ENCODE results near the gene FN3KRP.

Gene FN3KRP

DNA sequence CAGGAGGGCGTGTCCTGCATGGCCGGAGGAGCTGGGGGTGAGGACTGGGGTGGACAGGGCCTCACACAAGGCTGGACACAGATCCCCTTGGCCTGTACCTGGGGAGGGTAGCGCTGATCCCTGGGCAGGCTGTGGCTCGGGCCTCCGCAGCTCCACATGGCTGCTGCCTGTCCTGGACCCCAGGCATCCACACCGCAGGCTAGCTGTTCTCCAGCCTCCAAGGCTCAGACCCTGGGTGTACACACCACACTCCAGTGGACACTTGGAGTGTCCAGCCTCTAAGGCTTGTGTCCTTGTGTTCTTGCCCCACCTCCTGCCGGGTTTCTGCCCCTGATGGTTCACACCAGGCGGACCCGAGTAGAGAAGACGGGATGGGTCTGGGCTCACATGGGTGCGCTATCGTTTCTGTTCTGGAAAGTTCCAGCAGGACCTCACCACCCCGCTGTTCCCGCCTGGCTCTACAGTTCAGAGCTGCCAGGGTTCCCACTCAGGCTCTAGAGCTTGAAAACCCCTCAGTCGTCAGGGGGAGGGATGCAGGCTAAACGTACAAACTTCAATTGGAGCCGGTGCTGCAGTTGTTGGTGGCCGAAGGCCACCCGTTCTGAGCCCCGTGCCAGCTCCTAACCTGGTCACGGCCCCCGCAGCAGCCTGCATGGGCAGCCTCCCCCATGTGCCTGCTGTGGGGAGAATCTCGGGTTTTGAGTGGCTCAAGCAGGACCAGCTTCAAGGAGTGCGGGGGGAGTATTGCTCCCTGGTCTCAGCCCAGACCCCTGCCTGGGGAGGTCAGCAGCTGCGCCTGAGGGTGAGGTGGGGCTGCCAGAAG, 6.6 kb upstream of the FN3KRP start:
- no peak overlapping the region for H3K4me3 Mint-ChIP-seq

DNA sequence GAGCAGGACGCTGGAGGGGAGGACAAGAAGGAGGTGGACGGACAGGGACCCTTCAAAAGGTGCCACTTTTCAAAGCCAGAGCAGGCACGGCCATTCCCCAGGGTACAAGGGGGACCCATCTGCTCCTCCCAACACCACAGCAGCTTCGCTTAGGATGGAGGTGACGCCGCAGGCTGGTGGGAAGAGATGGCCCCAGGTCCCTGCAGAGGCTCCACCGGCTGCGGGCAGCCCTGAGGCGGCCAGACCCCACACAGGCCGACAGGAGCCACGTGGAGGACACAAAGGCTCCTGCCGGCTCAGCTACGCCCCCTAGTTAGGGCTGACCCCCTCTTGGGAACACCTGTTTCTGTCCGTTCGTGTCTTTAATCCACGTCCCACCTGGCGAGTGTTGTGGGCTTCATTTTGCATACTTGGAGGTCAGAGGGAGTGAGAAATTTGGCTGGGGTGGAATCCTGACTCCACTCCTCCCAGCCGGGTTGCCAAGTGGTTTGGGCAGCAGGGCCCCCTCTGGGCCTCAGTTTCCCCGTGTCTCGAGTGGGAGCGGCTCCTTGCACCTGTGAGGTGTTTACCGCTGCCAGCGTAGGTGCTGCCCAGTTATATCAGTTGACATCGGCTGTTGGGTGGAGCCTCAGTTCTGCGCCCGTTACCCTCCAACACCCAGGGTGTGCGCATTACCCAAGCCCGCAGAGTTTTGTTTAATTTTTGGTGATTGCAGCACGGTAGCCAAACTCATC, 5.8 kb upstream of the FN3KRP start:
- peaks cover 7% of the 10 kb centered on the region for H3K4me1 Mint-ChIP-seq
- H3K27ac Mint-ChIP-seq = no peak overlapping the region
- H3K27me3 Mint-ChIP-seq = peaks cover 7% of the 10 kb centered on the region
- no peaks in the 10 kb centered on the region for H3K9me3 Mint-ChIP-seq
- H3K4me3 Mint-ChIP-seq = no peak overlapping the region
- H3K36me3 Mint-ChIP-seq = no peaks in the 10 kb centered on the region
- ATAC-seq (ENCODE audit: low read depth) (no peak), DNase-seq (ENCODE audit: low spot score in 2 of 2) (no peak)

More for the DNA sequence above, 6.6 kb upstream of the FN3KRP start:
- DNase-seq (ENCODE audit: low spot score in 2 of 2) (no peak), ATAC-seq (ENCODE audit: low read depth) (no peak)
- Mint-ChIP-seq H3K27ac (no peak overlapping the region), H3K36me3 (no peaks in the 10 kb centered on the region), H3K9me3 (no peaks in the 10 kb centered on the region), H3K27me3 (peaks cover 7% of the 10 kb centered on the region), H3K4me1 (peaks cover 7% of the 10 kb centered on the region)

GRCh38 chr17:82713071-82713723, 3.3 kb upstream of the FN3KRP start:
- Mint-ChIP-seq H3K4me3 (no peak overlapping the region), H3K9me3 (no peaks in the 10 kb centered on the region), H3K4me1 (peaks cover 10% of the 10 kb centered on the region), H3K27me3 (peaks cover 6% of the 10 kb centered on the region), H3K36me3 (peaks cover 3% of the 10 kb centered on the region), H3K27ac (no peak overlapping the region)
- ATAC-seq (ENCODE audit: low read depth) (no peak), DNase-seq (ENCODE audit: low spot score in 2 of 2) (no peak)

DNA sequence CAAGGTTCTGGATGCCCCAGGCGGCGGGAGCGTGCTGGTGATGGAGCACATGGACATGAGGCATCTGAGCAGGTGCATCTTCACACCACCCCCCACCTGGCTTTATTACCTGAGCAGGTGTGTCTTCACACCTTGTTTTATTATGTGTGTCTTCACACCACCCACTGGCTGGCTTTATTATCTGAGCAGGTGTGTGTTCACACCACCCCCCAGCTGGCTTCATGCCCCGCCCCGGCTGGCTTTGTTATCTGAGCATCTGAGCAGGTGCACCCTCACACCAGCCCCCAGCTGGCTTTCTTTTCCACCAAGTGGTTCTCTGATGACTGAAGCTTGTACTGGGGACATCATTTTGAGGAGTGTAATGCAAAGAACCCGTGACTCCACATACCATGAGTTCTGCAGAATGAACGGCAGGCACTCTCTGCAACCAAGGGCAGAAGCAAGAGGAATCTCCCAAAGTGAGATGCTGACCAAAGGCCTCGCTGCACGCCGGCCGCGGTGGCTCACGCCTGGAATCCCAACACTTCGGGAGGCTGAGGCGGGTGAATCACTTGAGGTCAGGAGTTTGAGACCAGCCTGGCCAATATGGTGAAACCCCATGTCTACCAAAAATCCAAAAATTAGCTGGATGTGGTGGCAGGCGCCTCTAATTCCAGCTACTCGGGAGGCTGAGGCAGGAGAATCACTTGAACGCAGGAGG, 2.6 kb downstream of the FN3KRP start:
- Mint-ChIP-seq H3K27me3 (no peaks in the 10 kb centered on the region), H3K9me3 (no peaks in the 10 kb centered on the region), H3K4me1 (peaks cover 12% of the 10 kb centered on the region), H3K36me3 (peaks cover 22% of the 10 kb centered on the region), H3K27ac (no peak overlapping the region), H3K4me3 (no peak overlapping the region)
- DNase-seq (ENCODE audit: low spot score in 2 of 2) = no peak
- ATAC-seq (ENCODE audit: low read depth) = no peak

GRCh38 chr17:82720204-82720603, 3.7 kb downstream of the FN3KRP start:
- Mint-ChIP-seq H3K36me3 (peaks cover 22% of the 10 kb centered on the region), H3K9me3 (no peaks in the 10 kb centered on the region), H3K4me1 (peaks cover 12% of the 10 kb centered on the region), H3K4me3 (no peak overlapping the region), H3K27me3 (no peaks in the 10 kb centered on the region), H3K27ac (no peak overlapping the region)
- ATAC-seq (ENCODE audit: low read depth) = no peak
- DNase-seq (ENCODE audit: low spot score in 2 of 2) = no peak

DNA sequence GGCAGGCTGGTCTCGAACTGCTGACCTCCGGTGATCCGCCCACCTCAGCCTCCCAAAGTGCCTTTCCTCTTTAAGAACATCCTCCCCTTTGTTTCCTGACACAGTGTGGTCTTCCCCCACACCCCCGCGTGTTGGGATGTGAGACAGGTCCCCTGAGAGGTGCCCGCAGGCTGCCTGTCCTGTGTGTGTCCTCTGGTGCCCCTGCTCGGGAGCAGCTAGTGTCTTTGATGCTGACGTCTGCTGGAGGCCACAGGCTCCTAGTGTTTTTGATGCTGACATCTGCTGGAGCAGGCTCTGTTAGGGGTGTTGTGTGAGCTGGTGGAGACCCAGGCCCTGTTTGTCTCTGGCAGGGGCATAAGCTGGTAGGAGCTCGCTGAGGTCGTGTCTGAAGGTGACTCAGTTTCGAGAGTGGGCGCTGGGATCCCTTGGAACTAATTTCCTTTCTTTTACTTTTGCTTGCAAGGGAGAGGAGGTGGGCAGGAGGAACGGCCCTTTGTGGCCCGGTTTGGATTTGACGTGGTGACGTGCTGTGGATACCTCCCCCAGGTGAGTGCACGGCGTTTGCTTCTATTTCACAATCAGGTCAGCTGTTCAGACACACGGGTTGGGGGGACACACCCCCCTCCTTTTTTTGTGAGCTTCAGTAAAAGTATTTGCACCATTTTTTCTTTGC, 6.0 kb downstream of the FN3KRP start:
- H3K36me3 Mint-ChIP-seq = peaks cover 29% of the 10 kb centered on the region
- DNase-seq (ENCODE audit: low spot score in 2 of 2) (no peak), ATAC-seq (ENCODE audit: low read depth) (no peak)
- peaks cover 9% of the 10 kb centered on the region for H3K4me1 Mint-ChIP-seq
- H3K27ac Mint-ChIP-seq = no peak overlapping the region
- no peak overlapping the region for H3K4me3 Mint-ChIP-seq
- no peaks in the 10 kb centered on the region for H3K27me3 Mint-ChIP-seq
- no peaks in the 10 kb centered on the region for H3K9me3 Mint-ChIP-seq

DNA sequence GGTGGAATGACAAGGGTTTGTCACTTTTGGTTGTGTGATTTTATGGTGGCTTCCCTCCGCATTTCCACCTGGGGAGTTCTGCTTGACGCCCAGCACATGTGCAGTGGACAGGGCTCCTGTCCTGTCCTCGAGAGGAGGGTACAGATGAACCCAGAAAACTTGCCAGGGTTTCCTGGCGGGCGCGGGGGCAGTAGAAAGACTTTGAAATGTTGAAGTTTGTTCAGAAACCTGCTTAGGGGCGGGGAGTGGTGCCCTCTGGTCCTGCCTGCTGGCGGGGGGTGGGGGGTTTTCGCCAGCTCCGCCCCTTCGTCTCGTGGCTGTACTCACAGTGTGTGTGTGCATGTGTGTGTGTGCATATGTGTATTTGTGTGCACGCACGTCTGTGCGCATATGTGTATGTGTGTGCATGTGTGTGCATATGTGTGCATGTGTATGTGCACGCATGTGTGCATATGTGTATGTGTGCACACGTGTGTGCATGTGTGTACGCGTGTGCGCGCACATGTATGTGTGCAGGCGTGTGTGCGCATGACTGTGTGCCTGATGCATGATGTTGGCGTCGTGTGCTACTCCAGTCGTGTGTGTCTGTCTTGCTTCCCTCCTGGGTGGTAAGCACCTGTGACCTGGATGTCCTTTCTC, 6.8 kb downstream of the FN3KRP start:
- DNase-seq (ENCODE audit: low spot score in 2 of 2) = no peak
- peaks cover 28% of the 10 kb centered on the region for H3K36me3 Mint-ChIP-seq
- no peaks in the 10 kb centered on the region for H3K9me3 Mint-ChIP-seq
- no peak overlapping the region for H3K4me3 Mint-ChIP-seq
- no peaks in the 10 kb centered on the region for H3K27me3 Mint-ChIP-seq
- ATAC-seq (ENCODE audit: low read depth) = no peak
- peaks cover 2% of the 10 kb centered on the region for H3K4me1 Mint-ChIP-seq
- H3K27ac Mint-ChIP-seq = no peak overlapping the region

DNA sequence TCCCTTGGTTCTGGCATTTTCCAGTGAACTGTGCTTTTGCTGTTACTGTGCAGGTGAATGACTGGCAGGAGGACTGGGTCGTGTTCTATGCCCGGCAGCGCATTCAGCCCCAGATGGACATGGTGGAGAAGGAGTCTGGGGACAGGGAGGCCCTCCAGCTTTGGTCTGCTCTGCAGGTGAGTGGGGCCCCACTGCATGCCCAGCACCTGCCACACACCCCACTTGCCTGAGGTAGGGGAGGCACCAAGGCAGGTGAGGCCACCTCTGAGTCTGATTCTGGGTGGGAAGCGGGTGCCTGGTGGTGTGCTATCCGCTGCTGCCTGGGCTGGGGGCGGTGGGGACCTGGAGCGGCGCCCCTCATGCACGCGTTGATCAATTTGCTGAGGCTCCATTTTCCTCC, 9.9 kb downstream of the FN3KRP start:
- ATAC-seq (ENCODE audit: low read depth) (no peak), DNase-seq (ENCODE audit: low spot score in 2 of 2) (no peak)
- Mint-ChIP-seq H3K4me1 (no peaks in the 10 kb centered on the region), H3K27ac (no peak overlapping the region), H3K9me3 (no peaks in the 10 kb centered on the region), H3K27me3 (no peaks in the 10 kb centered on the region), H3K4me3 (no peak overlapping the region), H3K36me3 (peaks cover 27% of the 10 kb centered on the region)

- H3K27me3 Mint-ChIP-seq = no peaks in the 10 kb centered on the region
- no peaks in the 10 kb centered on the region for H3K4me1 Mint-ChIP-seq
- H3K27ac Mint-ChIP-seq = no peak overlapping the region
- H3K36me3 Mint-ChIP-seq = peaks cover 31% of the 10 kb centered on the region
- H3K4me3 Mint-ChIP-seq = no peak overlapping the region
- DNase-seq (ENCODE audit: low spot score in 2 of 2) (no peak), ATAC-seq (ENCODE audit: low read depth) (no peak)
- peaks cover 5% of the 10 kb centered on the region for H3K9me3 Mint-ChIP-seq
Observed at GRCh38 chr17:82729479-82730260, 13.2 kb downstream of the FN3KRP start.

DNA sequence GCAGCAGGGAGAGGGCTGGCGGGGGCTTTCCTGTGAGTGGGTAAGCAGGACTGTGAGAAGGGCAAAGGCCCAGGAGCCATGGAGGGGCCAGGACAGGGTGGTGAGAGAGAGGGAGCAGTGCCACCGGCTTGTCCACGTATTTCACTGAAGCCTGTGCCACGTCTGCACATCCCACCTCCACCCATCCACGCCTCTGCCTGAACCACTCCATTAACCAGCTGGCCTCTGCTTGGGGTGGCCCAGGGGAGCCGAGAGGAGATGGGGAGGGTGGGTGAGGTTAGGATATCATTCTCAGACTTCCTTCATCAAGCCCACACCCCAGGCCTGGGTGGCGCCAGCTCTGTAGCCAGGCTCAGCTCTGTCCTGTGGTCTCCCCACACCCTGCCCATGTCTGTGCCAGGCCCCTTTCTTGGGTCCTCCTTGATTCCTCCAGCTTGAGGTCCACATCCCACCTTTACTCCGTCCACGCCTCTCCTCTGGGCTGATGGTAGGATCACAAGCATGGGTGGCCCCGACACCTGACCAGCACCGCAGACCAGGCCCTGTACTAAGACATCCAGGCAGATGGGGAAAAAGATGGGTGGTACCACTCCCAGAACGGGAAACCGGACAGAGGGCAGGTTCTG, 15.7 kb downstream of the FN3KRP start:
- ATAC-seq (ENCODE audit: low read depth) (no peak), DNase-seq (ENCODE audit: low spot score in 2 of 2) (no peak)
- Mint-ChIP-seq H3K9me3 (peaks cover 5% of the 10 kb centered on the region), H3K4me1 (no peaks in the 10 kb centered on the region), H3K36me3 (peaks cover 26% of the 10 kb centered on the region), H3K27me3 (no peaks in the 10 kb centered on the region), H3K27ac (no peak overlapping the region), H3K4me3 (no peak overlapping the region)

GRCh38 chr17:82734987-82735866, 18.7 kb downstream of the FN3KRP start, which contains the start of gene FN3K:
Gene FN3K, plus strand, starts transcription at chr17:82735615. Its CDS starts 22 bp downstream, at chr17:82735637.
- Mint-ChIP-seq H3K27ac (no peak within 1 kb of the TSS), H3K9me3 (peaks cover 5% of the 10 kb centered on the region), H3K36me3 (peaks cover 24% of the 10 kb centered on the region), H3K4me3 (peak within 1 kb of the TSS; percentile 43), H3K4me1 (no peaks in the 10 kb centered on the region), H3K27me3 (no peaks in the 10 kb centered on the region)
- ATAC-seq (ENCODE audit: low read depth) (peak; percentile 60), DNase-seq (ENCODE audit: low spot score in 2 of 2) (no peak)

Data from memory B cell (primary cell).